Measurements from ENCODE around the gene FAM50A. TPM values are rescaled to one million over a fixed set of nuclear protein-coding genes. Genes with fewer than 3 reads are reported as not detected.

Gene FAM50A
- total RNA-seq, 2 experiments from 2014 or later = 30.8 to 55.1 TPM

DNA sequence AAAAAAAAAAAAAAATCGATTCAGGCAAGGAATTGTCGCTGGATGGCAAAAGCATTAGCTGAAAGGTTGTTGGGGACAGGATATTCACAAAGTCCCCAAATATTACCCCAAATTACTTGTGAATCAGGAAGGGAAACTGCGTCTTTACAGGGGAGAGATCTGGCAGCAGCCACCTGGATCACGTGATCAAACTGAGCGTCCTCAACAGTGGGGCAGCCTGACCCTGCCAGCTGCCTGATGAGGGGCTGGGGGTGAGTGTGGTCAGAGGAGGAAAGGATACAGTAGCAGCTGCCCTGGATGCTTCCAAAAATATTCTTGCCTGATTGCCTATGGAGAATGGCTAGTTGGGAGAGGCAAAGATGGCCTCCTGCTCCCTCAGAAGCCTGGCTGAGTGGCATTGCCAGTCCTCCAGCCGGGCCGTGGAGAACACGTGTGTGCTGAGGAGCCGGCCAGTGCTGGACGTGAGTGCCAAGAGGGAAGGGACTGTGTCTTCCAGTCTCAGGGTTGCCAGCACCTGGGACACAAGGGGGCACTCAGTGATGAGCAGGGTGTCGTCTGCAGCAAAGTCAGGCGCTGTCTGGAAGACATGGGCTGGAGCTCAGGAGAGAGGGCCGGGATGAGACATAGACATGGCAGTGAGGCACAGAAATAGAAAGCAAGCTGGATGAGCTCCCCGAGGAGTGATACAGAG is 38.1 kb downstream of the FAM50A start:
- Histone ChIP-seq H3K4me1 (ENCODE audit: insufficient read depth, low read length, poor library complexity, severe bottlenecking) (peaks cover 72% of the 10 kb centered on the region), H3K27ac (ENCODE audit: low read depth, low read length, poor library complexity, severe bottlenecking) (peak overlapping the region; percentile 58), H3K9me2 (ENCODE audit: insufficient read depth, low read length) (no peaks in the 10 kb centered on the region), H3K4me2 (ENCODE audit: low read length) (peak overlapping the region; percentile 53), H3K4me3 (ENCODE audit: low read depth, low read length, poor library complexity, severe bottlenecking) (peak overlapping the region; percentile 28), H3K79me2 (ENCODE audit: insufficient read depth, low read depth, low read length) (peaks cover 16% of the 10 kb centered on the region), H3K36me3 (ENCODE audit: insufficient read depth, low read length) (peaks cover 23% of the 10 kb centered on the region), H3K9me3 (ENCODE audit: low read length) (no peaks in the 10 kb centered on the region), H2AFZ (ENCODE audit: low read length) (peak overlapping the region; percentile 78; the same call in 1 of the 2 replicates), H4K20me1 (ENCODE audit: insufficient read depth, low read length) (no peaks in the 10 kb centered on the region)
- DNase-seq (ENCODE audit: low spot score) = peak; percentile 33
- BruUV-seq (replicated peaks) = no TSS peak
- ChIA-PET POLR2A (interaction anchor here (0.5 to 3.2 kb wide), 9 partner anchors 8 to 556 kb away, joined by 3 to 26 read pairs (median 3); partner anchors contain the start of genes ARHGAP4 and SLC10A3), CTCF (ENCODE audit: unreplicated experiment) (no interaction called here)
- TF ChIP-seq EZH2phosphoT487 (IDR thresholded peaks at IDR 0.05; ENCODE audit: borderline replicate concordance, low read depth, low read length) = no peak
- TF ChIP-seq, protein P1, sequence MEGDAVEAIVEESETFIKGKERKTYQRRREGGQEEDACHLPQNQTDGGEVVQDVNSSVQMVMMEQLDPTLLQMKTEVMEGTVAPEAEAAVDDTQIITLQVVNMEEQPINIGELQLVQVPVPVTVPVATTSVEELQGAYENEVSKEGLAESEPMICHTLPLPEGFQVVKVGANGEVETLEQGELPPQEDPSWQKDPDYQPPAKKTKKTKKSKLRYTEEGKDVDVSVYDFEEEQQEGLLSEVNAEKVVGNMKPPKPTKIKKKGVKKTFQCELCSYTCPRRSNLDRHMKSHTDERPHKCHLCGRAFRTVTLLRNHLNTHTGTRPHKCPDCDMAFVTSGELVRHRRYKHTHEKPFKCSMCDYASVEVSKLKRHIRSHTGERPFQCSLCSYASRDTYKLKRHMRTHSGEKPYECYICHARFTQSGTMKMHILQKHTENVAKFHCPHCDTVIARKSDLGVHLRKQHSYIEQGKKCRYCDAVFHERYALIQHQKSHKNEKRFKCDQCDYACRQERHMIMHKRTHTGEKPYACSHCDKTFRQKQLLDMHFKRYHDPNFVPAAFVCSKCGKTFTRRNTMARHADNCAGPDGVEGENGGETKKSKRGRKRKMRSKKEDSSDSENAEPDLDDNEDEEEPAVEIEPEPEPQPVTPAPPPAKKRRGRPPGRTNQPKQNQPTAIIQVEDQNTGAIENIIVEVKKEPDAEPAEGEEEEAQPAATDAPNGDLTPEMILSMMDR (conservative IDR thresholded peaks at IDR 0.05; ENCODE audit: low read length) = 0 out of 2 replicates have a peak, but pooled peaks have one; percentile 11
- intact Hi-C loops (cut with micrococcal nuclease; ENCODE audit: unreplicated experiment) = loop anchor here (5.0 kb wide), 1 partner anchor 70 kb away; the partner anchor contains the start of gene TAFAZZIN

DNA sequence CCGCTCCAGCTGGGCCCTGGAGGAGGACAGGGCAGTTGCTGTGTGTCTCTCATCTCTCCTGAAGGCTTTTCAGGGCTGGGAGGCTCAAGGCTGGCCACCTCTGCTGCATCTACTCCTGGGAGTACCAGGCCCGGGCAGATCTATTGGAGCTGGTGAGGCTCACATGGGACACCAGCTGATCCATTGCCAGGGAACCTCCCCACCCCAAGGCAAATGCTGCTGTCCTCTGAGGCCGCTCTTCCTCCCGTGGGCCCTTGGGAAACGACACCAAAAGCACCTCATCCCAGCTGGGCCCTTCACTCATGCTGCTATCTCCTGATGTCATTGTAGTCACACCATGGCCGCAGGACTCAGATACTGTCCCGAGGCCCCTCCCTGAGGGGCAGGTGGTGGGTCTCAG is 38.8 kb downstream of the FAM50A start:
- ChIA-PET POLR2A (interaction anchor here (3.2 kb wide), 1 partner anchor 7 kb away, joined by 26 read pairs; the partner anchor contains the start of gene SLC10A3), CTCF (ENCODE audit: unreplicated experiment) (no interaction called here)
- TF ChIP-seq, protein P1 (conservative IDR thresholded peaks at IDR 0.05; ENCODE audit: low read length) = no peak
- no peak for TF ChIP-seq EZH2phosphoT487 (IDR thresholded peaks at IDR 0.05; ENCODE audit: borderline replicate concordance, low read depth, low read length)
- peak overlapping the region; percentile 58 for H3K27ac ChIP-seq (ENCODE audit: low read depth, low read length, poor library complexity, severe bottlenecking)
- H3K4me1 ChIP-seq (ENCODE audit: insufficient read depth, low read length, poor library complexity, severe bottlenecking) = peaks cover 71% of the 10 kb centered on the region
- peaks cover 16% of the 10 kb centered on the region for H3K79me2 ChIP-seq (ENCODE audit: insufficient read depth, low read depth, low read length)
- peak overlapping the region; percentile 53 for H3K4me2 ChIP-seq (ENCODE audit: low read length)
- no peaks in the 10 kb centered on the region for H3K9me3 ChIP-seq (ENCODE audit: low read length)
- H3K9me2 ChIP-seq (ENCODE audit: insufficient read depth, low read length) = no peaks in the 10 kb centered on the region
- H3K36me3 ChIP-seq (ENCODE audit: insufficient read depth, low read length) = peaks cover 27% of the 10 kb centered on the region
- no peak for DNase-seq (ENCODE audit: low spot score)
- BruUV-seq (replicated peaks) = no TSS peak
- no peaks in the 10 kb centered on the region for H4K20me1 ChIP-seq (ENCODE audit: insufficient read depth, low read length)
- H2AFZ ChIP-seq (ENCODE audit: low read length) = no peak overlapping the region
- intact Hi-C loops (cut with micrococcal nuclease; ENCODE audit: unreplicated experiment) = loop anchor here (5.0 kb wide), 1 partner anchor 70 kb away; the partner anchor contains the start of gene TAFAZZIN
- H3K4me3 ChIP-seq (ENCODE audit: low read depth, low read length, poor library complexity, severe bottlenecking) = no peak overlapping the region

DNA sequence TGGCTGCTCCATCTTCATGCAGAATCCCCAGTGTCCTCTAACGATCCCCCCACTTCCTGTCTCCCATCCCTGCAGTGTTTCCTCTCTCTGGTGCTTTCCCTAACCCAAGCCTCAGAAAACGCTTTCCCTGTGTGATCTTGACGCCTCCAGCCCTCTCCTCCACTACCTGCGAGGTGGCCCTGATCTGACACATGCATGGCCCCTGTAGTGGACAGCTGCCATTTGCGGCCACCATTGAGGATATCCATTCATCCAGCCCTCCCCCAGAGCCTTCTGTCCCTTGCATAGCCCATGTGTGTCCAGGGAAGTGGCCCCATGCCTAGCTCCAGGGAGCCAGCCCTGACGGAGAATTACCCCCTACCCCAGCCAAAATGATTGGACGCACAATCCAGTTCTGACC is 39.4 kb downstream of the FAM50A start:
- Histone ChIP-seq H3K4me1 (ENCODE audit: insufficient read depth, low read length, poor library complexity, severe bottlenecking) (peaks cover 66% of the 10 kb centered on the region), H3K27ac (ENCODE audit: low read depth, low read length, poor library complexity, severe bottlenecking) (no peak overlapping the region), H3K9me3 (ENCODE audit: low read length) (no peaks in the 10 kb centered on the region), H3K4me3 (ENCODE audit: low read depth, low read length, poor library complexity, severe bottlenecking) (no peak overlapping the region), H3K79me2 (ENCODE audit: insufficient read depth, low read depth, low read length) (peaks cover 16% of the 10 kb centered on the region), H3K4me2 (ENCODE audit: low read length) (no peak overlapping the region), H2AFZ (ENCODE audit: low read length) (no peak overlapping the region), H3K36me3 (ENCODE audit: insufficient read depth, low read length) (peaks cover 27% of the 10 kb centered on the region), H4K20me1 (ENCODE audit: insufficient read depth, low read length) (no peaks in the 10 kb centered on the region), H3K9me2 (ENCODE audit: insufficient read depth, low read length) (no peaks in the 10 kb centered on the region)
- TF ChIP-seq EZH2phosphoT487 (IDR thresholded peaks at IDR 0.05; ENCODE audit: borderline replicate concordance, low read depth, low read length) = no peak
- intact Hi-C loops (cut with micrococcal nuclease; ENCODE audit: unreplicated experiment) = loop anchor here (5.0 kb wide), 1 partner anchor 71 kb away; the partner anchor contains the start of gene TAFAZZIN
- CTCF ChIA-PET (ENCODE audit: unreplicated experiment) = no interaction called here
- POLR2A ChIA-PET = interaction anchor here (0.5 kb wide), 1 partner anchor 15 kb away, joined by 4 read pairs; no protein-coding TSS in a partner anchor
- BruUV-seq (replicated peaks) = no TSS peak
- no peak for DNase-seq (ENCODE audit: low spot score)
